K562 (cell line): ENCODE data around the gene CDK14. TPM values are rescaled to one million over a fixed set of nuclear protein-coding genes. Genes with fewer than 3 reads are reported as not detected.

Experiments
- ATAC-seq: fragments of 200-7000 bp; cut with Tn5 transposase; 3 replicates; pipeline ENCODE4 v1.9.1; 2020; ENCODE audit warnings: moderate library complexity
- BruUV-seq: library from RNA; stranded (reverse); fragments of 400-500 nt; replicated peaks from 2 replicates; lab custom pipeline; 2021; lab: Mats Ljungman, UMichigan
- CTCF ChIA-PET: fragments of 300-600 bp; formaldehyde crosslinking; extraction: SDS; loops from one replicate; lab custom pipeline; 2021; ENCODE audit warnings: low intra/inter-chr PET ratio; lab: Yijun Ruan, JAX
- POLR2A ChIA-PET: fragments of 300-600, 350-650 bp; sonication (Branson Sonifier 250); formaldehyde crosslinking; extraction: SDS; loops from one replicate; lab custom pipeline; 2021; ENCODE audit warnings: antibody characterized with exemption, inconsistent platforms; lab: Yijun Ruan, JAX
- DNase-seq, 4 experiments: peaks; one replicate each; pipeline versions ENCODE4 v3.0.0 to v3.0.0-alpha.2; 2011 to 2018; ENCODE audit warnings: low spot score in 3 of 4, mixed read lengths in 3 of 4; ENCODE audit errors: extremely low read depth in 1 of 4
- FAIRE-seq: peaks from 2 replicates; lab custom pipeline; 2011; peaks lifted over from hg19 to GRCh38; lab: Jason Lieb, UNC
- H2AFZ ChIP-seq: 2 replicates; pipeline ENCODE4 v1.6.0; 2011; ENCODE audit warnings: low read depth, low read length, control low read depth, inconsistent platforms
- H3K27ac ChIP-seq: fragments of 200-600 bp; 3 replicates; pipeline ENCODE4 v1.8.0; 2011; ENCODE audit warnings: low read depth, mild to moderate bottlenecking, control low read depth, inconsistent platforms, low read length, moderate library complexity, mixed read lengths; ENCODE audit errors: extremely low read depth
- H3K27me3 ChIP-seq, 2 experiments: fragments of 300-600 bp in 1 of 2; 2 replicates in 1 of 2; 3 replicates in 1 of 2; pipeline versions ENCODE4 v1.6.0 to v1.8.0; 2011; ENCODE audit warnings: inconsistent platforms in 2 of 2, low read length in 2 of 2, mild to moderate bottlenecking in 1 of 2, mixed read lengths in 1 of 2, moderate library complexity in 1 of 2; ENCODE audit not compliant: control insufficient read depth in 2 of 2, insufficient read depth in 2 of 2
- H3K36me3 ChIP-seq: fragments of 300-600 bp; 3 replicates; pipeline ENCODE4 v1.8.0; 2011; ENCODE audit warnings: mild to moderate bottlenecking, low read length, inconsistent platforms; ENCODE audit not compliant: control insufficient read depth, insufficient read depth
- H3K4me1 ChIP-seq, 2 experiments: fragments of 200-600 bp in 1 of 2; replicated peaks in 1 of 2; 2 replicates in 1 of 2; 3 replicates in 1 of 2; pipeline versions ENCODE4 v1.5.1 to v1.8.0; 2011; ENCODE audit warnings: inconsistent platforms in 2 of 2, low read length in 2 of 2, mild to moderate bottlenecking in 1 of 2, mixed read lengths in 1 of 2, moderate library complexity in 1 of 2; ENCODE audit not compliant: control insufficient read depth in 2 of 2, insufficient read depth in 2 of 2
- H3K4me2 ChIP-seq: 2 replicates; pipeline ENCODE4 v1.6.1; 2011; ENCODE audit warnings: low read length, control low read depth, inconsistent platforms, mixed read lengths; ENCODE audit not compliant: insufficient read depth
- H3K4me3 ChIP-seq: fragments of 200-600 bp; sonication (generic), shearing (Covaris generic); 2 replicates; pipeline ENCODE4 v1.5.1; 2016; ENCODE audit warnings: control low read depth, inconsistent platforms
- H3K79me2 ChIP-seq: fragments of 200-600 bp; 3 replicates; pipeline ENCODE4 v1.8.0; 2011; ENCODE audit warnings: low read length, inconsistent platforms; ENCODE audit not compliant: control insufficient read depth, insufficient read depth
- H3K9ac ChIP-seq, 2 experiments: 2 replicates each; pipeline versions ENCODE4 v1.6.0 to v1.6.1; 2011; ENCODE audit warnings: low read depth in 2 of 2, low read length in 2 of 2, control low read depth in 1 of 2, inconsistent platforms in 1 of 2, mild to moderate bottlenecking in 1 of 2, mixed read lengths in 1 of 2; ENCODE audit not compliant: insufficient read depth in 1 of 2
- H3K9me1 ChIP-seq: one replicate; pipeline ENCODE4 v1.6.0; 2011; ENCODE audit warnings: inconsistent platforms, mild to moderate bottlenecking, low read length, moderate library complexity; ENCODE audit not compliant: control insufficient read depth, insufficient read depth
- H3K9me3 ChIP-seq: replicated peaks from 2 replicates; pipeline ENCODE4 v1.5.1; 2011; ENCODE audit warnings: low read depth, low read length, inconsistent platforms; ENCODE audit not compliant: control insufficient read depth, insufficient read depth
- H4K20me1 ChIP-seq: replicated peaks from 2 replicates; pipeline ENCODE4 v1.6.1; 2011; ENCODE audit warnings: low read length, inconsistent platforms, mixed read lengths; ENCODE audit not compliant: control insufficient read depth, insufficient read depth
- CEBPZ ChIP-seq: fragments of 150-350 bp; IDR thresholded peaks from 2 replicates; pipeline ENCODE4 v1.6.1; 2014; ENCODE audit warnings: low read depth, mild to moderate bottlenecking, low read length, borderline replicate concordance
- FOXA1 ChIP-seq: fragments of 450-650 bp; IDR thresholded peaks from 2 replicates; pipeline ENCODE4 v1.6.1; 2016; ENCODE audit warnings: mild to moderate bottlenecking, borderline replicate concordance
- NCOA2 ChIP-seq, 2 experiments: fragments of 450-650 bp; IDR thresholded peaks; 2 replicates each; pipeline ENCODE4 v1.6.1; 2018; ENCODE audit warnings: mild to moderate bottlenecking in 2 of 2, moderate library complexity in 1 of 2; ENCODE audit not compliant: partially characterized antibody in 2 of 2
- PURB ChIP-seq: sonication (generic); formaldehyde crosslinking; IDR thresholded peaks from 2 replicates; pipeline ENCODE4 v1.9.0; 2021; ENCODE audit warnings: low read depth, mild to moderate bottlenecking, missing genetic modification reagents
- STAT5B ChIP-seq: fragments of 250-450 bp; sonication (Bioruptor Pico); IDR thresholded peaks from 2 replicates; pipeline ENCODE4 v1.8.0; 2021; ENCODE audit warnings: mild to moderate bottlenecking, inconsistent platforms
- ZNF695 ChIP-seq: fragments of 450-650 bp; formaldehyde crosslinking; IDR thresholded peaks from 2 replicates; pipeline ENCODE4 v1.4.0; 2020; ENCODE audit warnings: mild to moderate bottlenecking, moderate library complexity
- WGBS: fragments of 100-300 bp; shearing (Covaris generic); methylation state at CpG from one replicate; pipeline ENCODE4 v1.1.6; 2016; ENCODE audit warnings: low coverage, mixed read lengths; ENCODE audit not compliant: insufficient coverage; ENCODE audit errors: missing lambda C conversion rate; 5-methylcytosine and 5-hydroxymethylcytosine counted together
- in situ Hi-C: fragments of 300-500 bp; cut with MboI; formaldehyde crosslinking; loops from 4 replicates; pipeline ENCODE4 v1.15.0; 2018; ENCODE audit warnings: inconsistent platforms, mixed read lengths
- intact Hi-C: fragments of 100-400 bp; cut with micrococcal nuclease; formaldehyde crosslinking; loops from 2 replicates; pipeline ENCODE4 v1.14.2; 2022
- polyA plus RNA-seq, 8 experiments: library from polyadenylated mRNA; depleted of rRNA in 4 of 8; stranded (reverse) in 5 of 8; unstranded in 3 of 8; fragments of >200 nt; fragmentation: Nextera tagmentation in 2 of 8; fragmentation: Illumina TruSeq in 1 of 8; extraction: Ambion mirVana in 2 of 8; extraction: Trizol in 1 of 8; gene quantifications; 2 replicates each; pipeline versions ENCODE4 v1.2.1 to v1.2.3, GENCODE V29; 2011 to 2014; ENCODE audit warnings: inconsistent platforms in 1 of 8, missing spikeins in 1 of 8
- total RNA-seq, 7 experiments: library from RNA; depleted of rRNA in 6 of 7; stranded (reverse); fragments of >200 nt in 6 of 7; fragmentation: Illumina TruSeq in 2 of 7; extraction: Trizol in 2 of 7; gene quantifications; 2 replicates each; pipeline versions ENCODE4 v1.2.1 to v1.2.3, GENCODE V29; 2011 to 2021; ENCODE audit warnings: low replicate concordance in 1 of 7

CDK14 gene
- total and polyA plus RNA-seq, 9 of the 15 experiments (the other 6 are each of a cell fraction or from before 2014, with no cell fraction given) = 0.03 to 0.91 (median 0.16) TPM

DNA sequence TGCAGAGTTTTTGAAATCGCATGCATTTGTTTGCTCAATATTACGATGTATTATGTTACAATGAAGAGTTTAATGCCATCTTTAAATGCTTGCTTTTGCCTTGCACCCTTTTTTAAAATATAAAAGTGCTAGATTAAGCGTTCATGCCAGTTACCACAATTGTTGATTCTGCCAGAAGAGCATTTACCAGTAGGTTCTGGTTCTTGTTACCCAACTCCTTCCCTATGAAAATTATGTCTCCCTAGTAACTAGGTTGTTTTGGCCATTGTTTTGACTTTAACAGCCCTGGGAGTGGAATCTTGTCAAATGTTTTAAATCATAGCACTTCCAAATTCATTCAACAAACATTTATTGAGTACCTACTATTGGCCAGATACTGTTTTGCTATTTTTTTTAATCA, 32.8 kb upstream of the CDK14 start:
- H3K79me2 ChIP-seq = no peaks in the 10 kb centered on the region
- ChIA-PET CTCF (no interaction called here), POLR2A (no interaction called here)
- DNase-seq (no peak), ATAC-seq (no peak), FAIRE-seq (no peak)
- no peak overlapping the region for H3K4me3 ChIP-seq
- in situ Hi-C loops = no loop called here
- no peak overlapping the region for H2AFZ ChIP-seq
- no TSS peak for BruUV-seq
- H3K27ac ChIP-seq = no peak overlapping the region
- H3K27me3 ChIP-seq = no peaks in the 10 kb centered on the region
- no peaks in the 10 kb centered on the region for H3K36me3 ChIP-seq
- no peaks in the 10 kb centered on the region for H3K9me1 ChIP-seq
- WGBS = 0% methylated on average over 3 of the region's 3 CpGs
- no peak for TF ChIP-seq FOXA1
- TF ChIP-seq STAT5B = no peak
- TF ChIP-seq NCOA2 (IDR thresholded peaks at IDR 0.05; ENCODE audit: partially characterized antibody in 2 of 2) = no peak
- no peak for TF ChIP-seq ZNF695
- TF ChIP-seq PURB (CRISPR knock-in tag) = no peak
- no peak for TF ChIP-seq CEBPZ
- no peak overlapping the region for H3K4me2 ChIP-seq
- no peaks in the 10 kb centered on the region for H3K4me1 ChIP-seq
- H4K20me1 ChIP-seq = no peaks in the 10 kb centered on the region
- no peaks in the 10 kb centered on the region for H3K9me3 ChIP-seq
- no peak overlapping the region for H3K9ac ChIP-seq
- intact Hi-C loops = no loop called here
